Epithelial cell of esophagus (primary cell): Measurements from ENCODE around the gene MAML3.

ENCODE experiments used
- DNase-seq: peaks from one replicate; pipeline ENCODE4 v3.0.0; 2010; ENCODE audit warnings: low read depth
- H3K4me3 ChIP-seq: 2 replicates; pipeline ENCODE4 v1.5.1; 2011; ENCODE audit warnings: mild to moderate bottlenecking, low read length, control low read depth
- TF ChIP-seq, protein P1 (sequence below): IDR thresholded peaks from 2 replicates; pipeline ENCODE4 v1.5.1; 2011; ENCODE audit warnings: low read depth, mild to moderate bottlenecking, low read length, control low read depth, inconsistent platforms; ENCODE audit not compliant: insufficient read depth; ENCODE audit errors: missing control alignments

Gene MAML3

DNA sequence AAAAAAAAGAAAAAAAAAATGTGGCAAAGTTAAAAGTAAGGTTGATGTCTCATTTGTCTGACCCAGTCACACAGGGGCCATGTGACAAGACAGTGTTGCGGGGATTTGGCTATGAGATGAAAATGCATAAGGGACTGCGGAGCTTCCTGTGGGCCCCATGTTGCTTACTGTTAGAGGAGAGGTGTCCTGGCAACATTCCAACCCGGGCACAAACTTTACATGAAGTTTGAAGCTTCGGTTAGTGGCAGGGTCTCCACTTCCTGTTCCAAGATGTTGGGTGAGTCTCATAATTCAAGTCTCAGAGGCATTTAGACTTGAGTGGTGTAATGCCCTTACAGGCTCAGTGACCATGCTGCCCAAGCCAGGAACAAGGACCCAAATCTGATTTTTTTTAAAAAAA lies 111.3 kb downstream of the MAML3 start:
- DNase-seq: no peak
- H3K4me3 ChIP-seq: no peak overlapping the region
- TF ChIP-seq, protein P1, sequence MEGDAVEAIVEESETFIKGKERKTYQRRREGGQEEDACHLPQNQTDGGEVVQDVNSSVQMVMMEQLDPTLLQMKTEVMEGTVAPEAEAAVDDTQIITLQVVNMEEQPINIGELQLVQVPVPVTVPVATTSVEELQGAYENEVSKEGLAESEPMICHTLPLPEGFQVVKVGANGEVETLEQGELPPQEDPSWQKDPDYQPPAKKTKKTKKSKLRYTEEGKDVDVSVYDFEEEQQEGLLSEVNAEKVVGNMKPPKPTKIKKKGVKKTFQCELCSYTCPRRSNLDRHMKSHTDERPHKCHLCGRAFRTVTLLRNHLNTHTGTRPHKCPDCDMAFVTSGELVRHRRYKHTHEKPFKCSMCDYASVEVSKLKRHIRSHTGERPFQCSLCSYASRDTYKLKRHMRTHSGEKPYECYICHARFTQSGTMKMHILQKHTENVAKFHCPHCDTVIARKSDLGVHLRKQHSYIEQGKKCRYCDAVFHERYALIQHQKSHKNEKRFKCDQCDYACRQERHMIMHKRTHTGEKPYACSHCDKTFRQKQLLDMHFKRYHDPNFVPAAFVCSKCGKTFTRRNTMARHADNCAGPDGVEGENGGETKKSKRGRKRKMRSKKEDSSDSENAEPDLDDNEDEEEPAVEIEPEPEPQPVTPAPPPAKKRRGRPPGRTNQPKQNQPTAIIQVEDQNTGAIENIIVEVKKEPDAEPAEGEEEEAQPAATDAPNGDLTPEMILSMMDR: no peak

- TF ChIP-seq, protein P1: no peak
- peak; percentile 19 for DNase-seq
- no peak overlapping the region for H3K4me3 ChIP-seq
These were observed 115.9 kb downstream of the MAML3 start for GRCh38 chr4:140038031-140038533.

DNA sequence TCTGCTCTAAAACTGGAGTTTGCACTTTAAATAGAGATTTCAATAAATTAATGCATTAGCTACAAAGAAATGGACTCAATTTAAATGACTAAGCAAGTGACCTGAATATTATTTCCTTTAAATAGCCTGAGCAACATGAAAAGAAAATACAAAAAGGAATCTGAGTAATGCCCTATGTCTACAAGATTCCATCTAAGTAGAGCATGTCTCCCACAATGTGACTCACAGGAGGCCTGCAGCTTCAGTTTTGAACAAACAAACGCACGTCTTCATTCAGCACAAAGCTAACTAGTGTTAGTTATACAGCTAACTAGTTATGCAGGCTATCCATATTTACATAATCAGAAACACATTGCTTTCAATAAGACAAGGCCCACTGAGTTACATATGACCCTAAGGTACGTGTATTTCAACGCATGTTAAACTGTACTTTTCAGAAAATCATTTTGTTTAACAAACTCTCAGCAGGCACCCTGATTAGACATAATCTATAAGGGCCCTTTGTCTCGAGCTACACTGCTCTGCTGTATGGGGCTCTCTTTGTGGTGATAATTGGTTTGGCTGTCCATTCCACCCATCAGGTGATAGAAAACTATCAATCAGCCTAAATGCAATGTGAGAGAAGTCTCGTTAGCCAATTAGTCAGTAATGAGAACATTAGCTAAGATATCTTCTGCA lies 116.5 kb downstream of the MAML3 start:
- peak; percentile 93 for DNase-seq
- no peak overlapping the region for H3K4me3 ChIP-seq

DNA sequence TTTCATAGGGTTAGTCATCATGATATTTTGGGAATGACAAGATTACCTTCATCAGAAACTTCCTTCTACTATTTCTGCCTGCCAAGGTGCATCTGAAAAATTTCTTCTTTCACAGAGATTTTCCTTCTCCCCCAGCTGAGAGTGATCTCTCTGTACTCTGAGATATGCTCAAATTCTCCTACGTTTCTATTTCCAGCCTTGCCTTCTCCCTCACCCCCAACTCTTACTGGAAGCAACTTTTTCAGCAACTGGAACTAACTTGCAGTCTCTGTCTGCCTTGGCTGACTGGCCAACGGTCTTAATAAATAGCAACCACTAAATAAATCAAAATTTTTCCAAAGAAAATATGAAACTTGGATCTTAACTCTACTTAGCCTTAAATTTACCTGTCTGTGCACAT lies 122.3 kb downstream of the MAML3 start:
- TF ChIP-seq, protein P1: no peak
- DNase-seq: no peak
- no peak overlapping the region for H3K4me3 ChIP-seq

More for the DNA sequence above, 116.5 kb downstream of the MAML3 start:
- TF ChIP-seq, protein P1: no peak

- TF ChIP-seq, protein P1: no peak
- no peak for DNase-seq
These were observed 122.9 kb downstream of the MAML3 start for GRCh38 chr4:140031061-140031460.

GRCh38 chr4:140028676-140029517 lies 125.1 kb downstream of the MAML3 start:
- TF ChIP-seq, protein P1: no peak
- no peak for DNase-seq

More at GRCh38 chr4:140031061-140031460, 122.9 kb downstream of the MAML3 start:
- no peak overlapping the region for H3K4me3 ChIP-seq

More at GRCh38 chr4:140028676-140029517, 125.1 kb downstream of the MAML3 start:
- H3K4me3 ChIP-seq: no peak overlapping the region
